SU-DHL-6 (cell line): ENCODE data around the gene TM4SF20.

Source experiments
- H2AFZ ChIP-seq: fragments of 200-600 bp; sonication (generic); 2 replicates; pipeline ENCODE4 v1.6.1; 2014; ENCODE audit warnings: low read depth, mild to moderate bottlenecking, moderate library complexity, mixed read lengths, antibody characterized with exemption, low read length; ENCODE audit not compliant: severe bottlenecking
- H3F3A ChIP-seq: fragments of 200-600 bp; shearing (Covaris generic); 2 replicates; pipeline ENCODE4 v1.6.0; 2016; ENCODE audit warnings: antibody characterized with exemption, mild to moderate bottlenecking; ENCODE audit not compliant: insufficient read depth
- H3K27ac ChIP-seq: fragments of 200-600 bp; sonication (generic); 2 replicates; pipeline ENCODE4 v1.5.1; 2016; ENCODE audit warnings: low read depth, mild to moderate bottlenecking, low read length, moderate library complexity, mixed read lengths
- H3K27me3 ChIP-seq: fragments of 200-600 bp; sonication (generic), shearing (Covaris generic); 2 replicates; pipeline ENCODE4 v1.6.0; 2014; ENCODE audit warnings: mild to moderate bottlenecking, low read length
- H3K36me3 ChIP-seq: fragments of 200-600 bp; sonication (generic); 2 replicates; pipeline ENCODE4 v1.6.1; 2014; ENCODE audit warnings: mild to moderate bottlenecking, low read length, mixed read lengths
- H3K4me2 ChIP-seq: fragments of 300-600, 200-600 bp; shearing (Covaris generic), sonication (generic); 2 replicates; pipeline ENCODE4 v1.6.0; 2014; ENCODE audit warnings: low read length, low read depth, mild to moderate bottlenecking; ENCODE audit not compliant: poor library complexity, severe bottlenecking
- H3K4me3 ChIP-seq: fragments of 200-600 bp; sonication (generic); 2 replicates; pipeline ENCODE4 v1.5.1; 2014; ENCODE audit warnings: antibody characterized with exemption, low read length, mild to moderate bottlenecking, mixed read lengths; ENCODE audit not compliant: insufficient read depth, poor library complexity, severe bottlenecking
- H3K79me2 ChIP-seq: fragments of 200-600 bp; sonication (generic); 2 replicates; pipeline ENCODE4 v1.6.1; 2014; ENCODE audit warnings: mild to moderate bottlenecking, low read length, moderate library complexity; ENCODE audit not compliant: insufficient read depth
- H3K9ac ChIP-seq: fragments of 200-600 bp; sonication (generic); 2 replicates; pipeline ENCODE4 v1.7.0; 2014; ENCODE audit warnings: mild to moderate bottlenecking, low read length
- H3K9me2 ChIP-seq: fragments of 200-600 bp; sonication (generic); replicated peaks from 2 replicates; pipeline ENCODE4 v1.6.1; 2014; ENCODE audit warnings: low read length; ENCODE audit not compliant: insufficient read depth
- H3K9me3 ChIP-seq: fragments of 200-600 bp; sonication (generic); 2 replicates; pipeline ENCODE4 v1.6.1; 2014; ENCODE audit warnings: low read length, mixed read lengths; ENCODE audit not compliant: insufficient read depth
- H4K20me1 ChIP-seq: fragments of 200-600 bp; sonication (generic); 2 replicates; pipeline ENCODE4 v1.6.1; 2014; ENCODE audit warnings: low read depth, mild to moderate bottlenecking, antibody characterized with exemption, low read length, moderate library complexity, mixed read lengths
- CTCF ChIP-seq: fragments of 200-600 bp; sonication (generic); IDR thresholded peaks from one replicate; pipeline ENCODE4 v1.5.1; 2017; ENCODE audit warnings: antibody characterized with exemption, mild to moderate bottlenecking, low read length, moderate library complexity; ENCODE audit not compliant: insufficient read depth, poor library complexity, severe bottlenecking
- EZH2phosphoT487 ChIP-seq: fragments of 200-600 bp; sonication (generic), shearing (Covaris generic); conservative IDR thresholded peaks from 2 replicates; pipeline ENCODE4 v1.6.1; 2018; ENCODE audit warnings: mild to moderate bottlenecking, antibody characterized with exemption, low read length, moderate library complexity, mixed read lengths

TM4SF20 gene

DNA sequence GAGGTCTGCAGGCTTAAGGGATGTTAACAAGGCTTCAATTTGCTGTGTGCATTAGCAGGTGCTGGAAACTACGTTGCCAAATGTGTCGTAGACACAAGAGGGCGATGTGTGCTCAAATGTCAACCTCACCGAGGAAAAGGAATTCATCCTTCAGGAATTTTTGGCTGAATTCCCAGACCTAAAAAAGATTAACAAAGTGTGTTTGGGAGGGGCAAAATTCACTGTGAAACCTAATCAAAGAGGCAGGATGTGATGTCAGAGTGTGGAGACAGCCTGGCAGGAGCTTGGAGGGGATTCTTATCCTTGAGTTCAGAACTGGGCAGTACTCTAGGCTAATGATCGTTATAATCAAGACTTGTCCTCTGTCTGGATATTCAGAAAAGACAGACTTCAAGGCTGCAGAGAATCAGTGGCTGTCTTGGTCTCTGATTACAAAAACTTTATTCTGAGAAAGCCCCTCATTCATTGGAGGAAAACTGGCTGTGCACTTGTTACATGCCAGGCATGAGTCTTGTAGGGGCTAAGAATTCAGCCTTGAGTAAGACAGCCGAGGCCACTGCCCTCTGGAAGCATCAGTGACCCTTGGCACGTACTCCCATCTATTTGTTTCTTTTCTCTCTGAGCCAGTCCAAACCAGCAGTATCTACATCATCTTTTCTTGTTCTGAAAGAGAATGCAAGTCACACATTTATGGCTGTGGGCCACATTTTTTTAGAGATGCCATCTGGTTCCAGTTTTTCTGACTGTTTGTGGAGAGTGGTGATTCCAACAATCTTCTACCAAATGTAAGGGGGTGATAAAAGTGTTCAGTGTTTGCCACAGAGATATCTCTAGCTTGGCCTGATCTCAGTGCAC is 27.3 kb upstream of the TM4SF20 start:
- Histone ChIP-seq H3K36me3 (no peaks in the 10 kb centered on the region), H3K9me2 (no peaks in the 10 kb centered on the region), H3K4me2 (no peak overlapping the region), H3K27me3 (no peaks in the 10 kb centered on the region), H3K27ac (no peak overlapping the region), H4K20me1 (no peaks in the 10 kb centered on the region), H3K9me3 (no peaks in the 10 kb centered on the region), H2AFZ (no peak overlapping the region), H3K79me2 (no peaks in the 10 kb centered on the region), H3F3A (no peaks in the 10 kb centered on the region), H3K4me3 (no peak overlapping the region), H3K9ac (no peak overlapping the region)
- TF ChIP-seq EZH2phosphoT487 (no peak), CTCF (peak; percentile 27)

- Histone ChIP-seq H3K9ac (no peak overlapping the region), H3K9me2 (no peaks in the 10 kb centered on the region), H4K20me1 (no peaks in the 10 kb centered on the region), H3F3A (no peaks in the 10 kb centered on the region), H3K79me2 (no peaks in the 10 kb centered on the region), H3K36me3 (no peaks in the 10 kb centered on the region), H3K27me3 (no peaks in the 10 kb centered on the region), H3K9me3 (no peaks in the 10 kb centered on the region), H3K4me2 (no peak overlapping the region), H3K27ac (no peak overlapping the region), H3K4me3 (no peak overlapping the region), H2AFZ (no peak overlapping the region)
- no peak for TF ChIP-seq EZH2phosphoT487
- TF ChIP-seq CTCF: no peak
Observed at GRCh38 chr2:227404585-227405271, 25.6 kb upstream of the TM4SF20 start.

DNA sequence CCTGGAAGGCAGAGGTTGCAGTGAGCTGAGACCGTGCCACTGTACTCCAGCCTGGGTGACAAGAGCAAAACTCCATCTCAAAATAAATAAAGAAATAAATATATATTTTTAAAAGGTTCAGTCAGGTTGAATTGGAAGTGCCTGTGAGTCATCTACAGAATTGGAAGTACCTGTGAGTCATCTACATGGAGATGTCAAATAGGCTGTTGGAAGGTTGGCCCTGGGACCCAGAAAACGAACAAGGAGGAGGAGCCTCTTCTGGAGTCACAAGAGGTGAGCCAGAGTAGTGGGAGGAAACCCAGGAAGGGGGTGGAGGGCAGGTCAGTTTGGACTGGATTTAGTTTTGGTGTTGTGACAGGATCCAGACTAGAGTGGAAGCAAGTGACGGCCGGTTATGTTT is 23.9 kb upstream of the TM4SF20 start:
- no peak overlapping the region for H3K9ac ChIP-seq
- H3F3A ChIP-seq: no peaks in the 10 kb centered on the region
- no peak for TF ChIP-seq EZH2phosphoT487
- no peak overlapping the region for H3K27ac ChIP-seq
- H2AFZ ChIP-seq: no peak overlapping the region
- H3K36me3 ChIP-seq: no peaks in the 10 kb centered on the region
- H4K20me1 ChIP-seq: no peaks in the 10 kb centered on the region
- H3K9me2 ChIP-seq: no peaks in the 10 kb centered on the region
- H3K4me2 ChIP-seq: no peak overlapping the region
- H3K79me2 ChIP-seq: no peaks in the 10 kb centered on the region
- no peaks in the 10 kb centered on the region for H3K9me3 ChIP-seq
- no peak overlapping the region for H3K4me3 ChIP-seq
- H3K27me3 ChIP-seq: no peaks in the 10 kb centered on the region

GRCh38 chr2:227402321-227402720 is 23.2 kb upstream of the TM4SF20 start:
- H3K36me3 ChIP-seq: no peaks in the 10 kb centered on the region
- H3K4me3 ChIP-seq: no peak overlapping the region
- H3K9me2 ChIP-seq: no peaks in the 10 kb centered on the region
- H3K27me3 ChIP-seq: no peaks in the 10 kb centered on the region
- H3F3A ChIP-seq: no peaks in the 10 kb centered on the region
- H2AFZ ChIP-seq: no peak overlapping the region
- H3K9ac ChIP-seq: no peak overlapping the region
- H3K27ac ChIP-seq: no peak overlapping the region
- no peaks in the 10 kb centered on the region for H3K9me3 ChIP-seq
- TF ChIP-seq CTCF: no peak
- TF ChIP-seq EZH2phosphoT487: no peak
- H3K4me2 ChIP-seq: no peak overlapping the region
- no peaks in the 10 kb centered on the region for H4K20me1 ChIP-seq
- H3K79me2 ChIP-seq: no peaks in the 10 kb centered on the region
